ACC112 (cell line): ENCODE measurements around the gene UBASH3B.

ENCODE experiments used
- H2AFZ ChIP-seq: fragments of 200-600 bp; sonication (generic); one replicate; pipeline ENCODE4 v1.6.0; 2017; ENCODE audit warnings: antibody characterized with exemption, low read length; ENCODE audit not compliant: unreplicated experiment
- H3K27ac ChIP-seq: fragments of 200-600 bp; sonication (generic); 2 replicates; pipeline ENCODE4 v1.5.1; 2014; ENCODE audit warnings: low read depth, mild to moderate bottlenecking, antibody characterized with exemption, low read length, moderate library complexity
- H3K27me3 ChIP-seq: fragments of 200-600 bp; sonication (generic); 2 replicates; pipeline ENCODE4 v1.6.1; 2014; ENCODE audit warnings: mild to moderate bottlenecking, antibody characterized with exemption, low read length, moderate library complexity, mixed read lengths; ENCODE audit not compliant: insufficient read depth
- H3K36me3 ChIP-seq: fragments of 200-600 bp; sonication (generic); 2 replicates; pipeline ENCODE4 v1.6.1; 2016; ENCODE audit warnings: mild to moderate bottlenecking, antibody characterized with exemption, low read length, moderate library complexity, mixed read lengths; ENCODE audit not compliant: insufficient read depth
- H3K4me1 ChIP-seq: fragments of 200-600 bp; sonication (generic); one replicate; pipeline ENCODE4 v1.6.1; 2016; ENCODE audit warnings: low read length, mixed read lengths; ENCODE audit not compliant: insufficient read depth, unreplicated experiment, control insufficient read depth
- H3K4me3 ChIP-seq: fragments of 200-600 bp; sonication (generic); 2 replicates; pipeline ENCODE4 v1.5.1; 2014; ENCODE audit warnings: mild to moderate bottlenecking, low read depth, low read length
- H3K79me2 ChIP-seq: fragments of 200-600 bp; sonication (generic); one replicate; pipeline ENCODE4 v1.6.0; 2016; ENCODE audit warnings: low read length; ENCODE audit not compliant: control insufficient read depth, unreplicated experiment, insufficient read depth

UBASH3B gene

GRCh38 chr11:122720107-122720881 is 64.8 kb downstream of the UBASH3B start:
- Histone ChIP-seq H3K36me3 (no peaks in the 10 kb centered on the region), H3K4me1 (peaks cover 51% of the 10 kb centered on the region), H3K27me3 (no peaks in the 10 kb centered on the region), H3K79me2 (peaks cover 71% of the 10 kb centered on the region), H3K27ac (peak overlapping the region; percentile 82), H2AFZ (no peak overlapping the region), H3K4me3 (no peak overlapping the region)

- peaks cover 64% of the 10 kb centered on the region for H3K79me2 ChIP-seq
- no peak overlapping the region for H2AFZ ChIP-seq
- peaks cover 44% of the 10 kb centered on the region for H3K4me1 ChIP-seq
- H3K27me3 ChIP-seq = no peaks in the 10 kb centered on the region
- H3K27ac ChIP-seq = peak overlapping the region; percentile 82
- H3K4me3 ChIP-seq = peak overlapping the region; percentile 31; the same call in 1 of the 2 replicates
- H3K36me3 ChIP-seq = no peaks in the 10 kb centered on the region
Observed at GRCh38 chr11:122721201-122721963, 65.9 kb downstream of the UBASH3B start.

- H3K36me3 ChIP-seq = no peaks in the 10 kb centered on the region
- H3K27ac ChIP-seq = peak overlapping the region; percentile 82
- H3K4me3 ChIP-seq = peak overlapping the region; percentile 24; the same call in 1 of the 2 replicates
- H2AFZ ChIP-seq = no peak overlapping the region
- no peaks in the 10 kb centered on the region for H3K27me3 ChIP-seq
- peaks cover 65% of the 10 kb centered on the region for H3K79me2 ChIP-seq
- peaks cover 45% of the 10 kb centered on the region for H3K4me1 ChIP-seq
Observed at GRCh38 chr11:122721964-122722266, 66.4 kb downstream of the UBASH3B start.

GRCh38 chr11:122723106-122723505 is 67.6 kb downstream of the UBASH3B start:
- H3K4me1 ChIP-seq = peaks cover 47% of the 10 kb centered on the region
- no peak overlapping the region for H2AFZ ChIP-seq
- H3K36me3 ChIP-seq = no peaks in the 10 kb centered on the region
- H3K27ac ChIP-seq = peak overlapping the region; percentile 22; the same call in 1 of the 2 replicates
- H3K79me2 ChIP-seq = peaks cover 61% of the 10 kb centered on the region
- no peaks in the 10 kb centered on the region for H3K27me3 ChIP-seq
- no peak overlapping the region for H3K4me3 ChIP-seq

GRCh38 chr11:122723576-122723975 is 68.1 kb downstream of the UBASH3B start:
- H3K36me3 ChIP-seq = no peaks in the 10 kb centered on the region
- peaks cover 47% of the 10 kb centered on the region for H3K4me1 ChIP-seq
- H2AFZ ChIP-seq = no peak overlapping the region
- no peak overlapping the region for H3K4me3 ChIP-seq
- H3K27ac ChIP-seq = peak overlapping the region; percentile 22; the same call in 1 of the 2 replicates
- H3K79me2 ChIP-seq = peaks cover 61% of the 10 kb centered on the region
- no peaks in the 10 kb centered on the region for H3K27me3 ChIP-seq

- Histone ChIP-seq H3K36me3 (no peaks in the 10 kb centered on the region), H3K79me2 (peaks cover 56% of the 10 kb centered on the region), H2AFZ (no peak overlapping the region), H3K4me3 (no peak overlapping the region), H3K27ac (no peak overlapping the region), H3K27me3 (no peaks in the 10 kb centered on the region), H3K4me1 (peaks cover 47% of the 10 kb centered on the region)
Observed at GRCh38 chr11:122724520-122724919, 69.0 kb downstream of the UBASH3B start.

- H3K79me2 ChIP-seq = peaks cover 52% of the 10 kb centered on the region
- peaks cover 37% of the 10 kb centered on the region for H3K4me1 ChIP-seq
Observed at GRCh38 chr11:122726028-122726427, 70.5 kb downstream of the UBASH3B start.

GRCh38 chr11:122727101-122727929 is 71.8 kb downstream of the UBASH3B start:
- Histone ChIP-seq H3K79me2 (peaks cover 58% of the 10 kb centered on the region), H2AFZ (no peak overlapping the region), H3K4me1 (peaks cover 38% of the 10 kb centered on the region)

More at GRCh38 chr11:122726028-122726427, 70.5 kb downstream of the UBASH3B start:
- no peaks in the 10 kb centered on the region for H3K36me3 ChIP-seq
- H3K4me3 ChIP-seq = no peak overlapping the region
- H3K27ac ChIP-seq = no peak overlapping the region
- no peaks in the 10 kb centered on the region for H3K27me3 ChIP-seq
- H2AFZ ChIP-seq = no peak overlapping the region

GRCh38 chr11:122728561-122728960 is 73.0 kb downstream of the UBASH3B start:
- Histone ChIP-seq H3K36me3 (no peaks in the 10 kb centered on the region), H3K27me3 (no peaks in the 10 kb centered on the region), H2AFZ (no peak overlapping the region), H3K4me1 (peaks cover 43% of the 10 kb centered on the region), H3K27ac (no peak overlapping the region), H3K79me2 (peaks cover 58% of the 10 kb centered on the region), H3K4me3 (no peak overlapping the region)

More at GRCh38 chr11:122727101-122727929, 71.8 kb downstream of the UBASH3B start:
- no peak overlapping the region for H3K27ac ChIP-seq
- no peak overlapping the region for H3K4me3 ChIP-seq
- no peaks in the 10 kb centered on the region for H3K36me3 ChIP-seq
- H3K27me3 ChIP-seq = no peaks in the 10 kb centered on the region

- H3K4me1 ChIP-seq = peaks cover 43% of the 10 kb centered on the region
- peaks cover 58% of the 10 kb centered on the region for H3K79me2 ChIP-seq
- H2AFZ ChIP-seq = no peak overlapping the region
- H3K36me3 ChIP-seq = no peaks in the 10 kb centered on the region
- H3K27ac ChIP-seq = no peak overlapping the region
- H3K4me3 ChIP-seq = no peak overlapping the region
- H3K27me3 ChIP-seq = no peaks in the 10 kb centered on the region
Observed at GRCh38 chr11:122729139-122729538, 73.6 kb downstream of the UBASH3B start.
